Femur (tissue), 1 donor: ENCODE measurements around the gene CHODL.

Experiments used
- DNase-seq: peaks from one replicate; pipeline ENCODE4 v3.0.0-alpha.2; 2017

CHODL gene

DNA sequence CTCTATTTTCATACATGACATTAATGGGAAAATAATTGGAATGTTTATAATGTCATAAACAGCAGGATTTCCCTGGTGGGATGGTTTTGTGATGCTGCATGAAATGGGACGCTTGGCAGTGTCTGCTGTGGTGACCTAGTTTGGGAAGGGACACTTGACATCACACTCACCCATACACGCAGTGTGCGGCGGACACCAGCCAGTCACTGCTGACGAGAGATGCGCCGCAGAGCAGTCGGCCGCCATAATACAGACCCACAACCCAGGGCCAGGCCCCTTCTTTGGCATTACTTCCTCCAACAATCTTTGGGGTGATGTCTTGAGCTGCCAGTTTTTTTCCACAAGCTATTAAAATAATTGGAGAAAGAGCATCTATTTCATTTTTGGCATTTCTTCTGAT lies 49.5 kb downstream of the CHODL start:
- no peak for DNase-seq

- no peak for DNase-seq
Measured at GRCh38 chr21:18298228-18298627, 53.6 kb downstream of the CHODL start.
